Adrenal gland (tissue), 12 donors: Measurements from ENCODE around the gene LARP4B. TPM values are rescaled to one million over a fixed set of nuclear protein-coding genes. Genes with fewer than 3 reads are reported as not detected.
A peak's percentile ranks its signal among the peaks of the same experiment; 100 is the strongest.

Experiments used
- DNase-seq, 7 donors: peaks; one replicate each; pipeline ENCODE4 v3.0.0-alpha.2; 2019 to 2020
- H3K27ac ChIP-seq, 5 donors: fragments of 200-600 bp; sonication (generic) in 4 of 5; 1 replicate in 3 of 5; 2 replicates in 2 of 5; pipeline versions ENCODE4 v1.5.1 to v1.8.0; 2016 to 2020; ENCODE audit warnings: mild to moderate bottlenecking in 1 of 5
- H3K27me3 ChIP-seq: fragments of 200-600 bp; 2 replicates; pipeline ENCODE4 v1.8.0; 2021
- H3K36me3 ChIP-seq, 2 donors: fragments of 200-600 bp; replicated peaks in 1 of 2; 1 replicate in 1 of 2; 2 replicates in 1 of 2; pipeline versions ENCODE4 v1.5.1 to v1.8.0; 2018 to 2022
- H3K4me1 ChIP-seq, 2 donors: fragments of 200-600 bp; replicated peaks in 1 of 2; 1 replicate in 1 of 2; 2 replicates in 1 of 2; pipeline versions ENCODE4 v1.5.1 to v1.8.0; 2018 to 2021
- H3K4me3 ChIP-seq, 4 donors: fragments of 200-600 bp; sonication (generic) in 3 of 4; one replicate each; pipeline ENCODE4 v1.5.1; 2016 to 2018
- H3K9me3 ChIP-seq, 3 donors: fragments of 200-600 bp; sonication (generic) in 1 of 3; replicated peaks in 1 of 3; 1 replicate in 2 of 3; 2 replicates in 1 of 3; pipeline versions ENCODE4 v1.5.1 to v1.8.0; 2016 to 2021
- CTCF ChIP-seq, 6 experiments: fragments of 450-650 bp in 4 of 6; fragments of 200-600 bp in 2 of 6; sonication (generic) in 1 of 6; IDR thresholded peaks; 1 replicate in 5 of 6; 2 replicates in 1 of 6; pipeline versions ENCODE4 v1.5.1 to v1.8.0; 2016 to 2021; ENCODE audit warnings: antibody characterized with exemption in 6 of 6, mild to moderate bottlenecking in 2 of 6, moderate library complexity in 1 of 6
- POLR2A ChIP-seq, 2 donors: fragments of 450-650 bp; IDR thresholded peaks; one replicate each; pipeline ENCODE4 v1.6.1; 2017; ENCODE audit warnings: antibody characterized with exemption in 2 of 2, mild to moderate bottlenecking in 2 of 2, moderate library complexity in 1 of 2
- WGBS, 4 donors: extraction: QIAGEN DNeasy Blood & Tissue Kit in 2 of 4; methylation state at CpG; one replicate each; pipeline versions ENCODE4 v1.1.5 to v1.1.7; 2013 to 2017; 5-methylcytosine and 5-hydroxymethylcytosine counted together
- intact Hi-C, 2 donors: fragments of 100-400 bp; cut with DNase I; formaldehyde crosslinking; loops; one replicate each; pipeline versions ENCODE4 v1.14.1 to v1.15.0; 2022 to 2023
- polyA plus RNA-seq, 3 donors: library from polyadenylated mRNA; stranded (reverse); fragments of 200-250 nt in 2 of 3; fragments of 350-450 nt in 1 of 3; fragmentation: Illumina TruSeq in 1 of 3; extraction: RNeasy Lipid Tissue Mini Kit (QIAGEN cat#74804) in 1 of 3; gene quantifications; one replicate each; pipeline ENCODE4 v1.2.3, GENCODE V29; 2013 to 2014
- total RNA-seq, 9 donors: library from RNA; depleted of rRNA in 4 of 9; stranded (reverse); fragments of >200 nt in 4 of 9; fragments of 120-200 nt in 1 of 9; fragmentation: NEBNext Ultra II Directional in 1 of 9; extraction: Animal tissue kit (Norgen Biotek cat#: 25700) in 1 of 9; gene quantifications; one replicate each; pipeline versions ENCODE4 v1.1.0 to v1.2.4, GENCODE V29; 2013 to 2023
- donor health status: healthy with polysubstance abuse.
- donor health status: Bipolar disorder and iron deficiency.
- donor health status: DM: yes; HTN: yes; CAD: no.
- donor health status: DM: no; HTN: no; CAD: no.
- donor health status: DM: no; HTN: no; CAD: no.
- donor health status: DM: yes; HTN: yes; CAD: no.

The LARP4B gene
- total and polyA plus RNA-seq, 12 donors, result 17.2 to 145 (median 66.8) TPM

GRCh38 chr10:850093-850492 is 81.4 kb downstream of the LARP4B start:
- WGBS, 4 donors, result 70 to 82% (median 79%) methylated on average over 2 of the region's 2 CpGs
- H3K4me3 ChIP-seq, result no peak overlapping the region
- no peak for DNase-seq
- TF ChIP-seq CTCF (IDR thresholded peaks at IDR 0.05), result no peak
- TF ChIP-seq POLR2A (IDR thresholded peaks at IDR 0.05), result no peak
- intact Hi-C loops, result no loop called here
- H3K27ac ChIP-seq, result no peak overlapping the region
- no peaks in the 10 kb centered on the region for H3K36me3 ChIP-seq
- no peaks in the 10 kb centered on the region for H3K9me3 ChIP-seq
- peaks cover 0 to 3% of the 10 kb centered on the region in 2 donors for H3K4me1 ChIP-seq
- H3K27me3 ChIP-seq, result no peaks in the 10 kb centered on the region

- intact Hi-C loops, result no loop called here
- 74 to 83% (median 78%) methylated on average over 7 of the region's 7 CpGs for WGBS, 4 donors
- Histone ChIP-seq H3K9me3 (no peaks in the 10 kb centered on the region), H3K4me1 (no peaks in the 10 kb centered on the region), H3K27ac (no peak overlapping the region), H3K27me3 (no peaks in the 10 kb centered on the region), H3K36me3 (peaks cover 0 to 8% of the 10 kb centered on the region in 2 donors), H3K4me3 (no peak overlapping the region)
- TF ChIP-seq POLR2A (IDR thresholded peaks at IDR 0.05), result no peak
- TF ChIP-seq CTCF (IDR thresholded peaks at IDR 0.05), result no peak
- no peak for DNase-seq
Measured at GRCh38 chr10:847868-848267, 83.6 kb downstream of the LARP4B start.

GRCh38 chr10:846126-846685 is 85.3 kb downstream of the LARP4B start:
- Histone ChIP-seq H3K9me3 (no peaks in the 10 kb centered on the region), H3K4me3 (no peak overlapping the region), H3K36me3 (peaks cover 0 to 23% of the 10 kb centered on the region in 2 donors), H3K27ac (peak overlapping the region in 1 of 5 donors; percentile 10), H3K4me1 (no peaks in the 10 kb centered on the region), H3K27me3 (no peaks in the 10 kb centered on the region)
- intact Hi-C loops, result no loop called here
- DNase-seq, result no peak
- no peak for TF ChIP-seq CTCF (IDR thresholded peaks at IDR 0.05)
- 80 to 84% (median 81%) methylated on average over 7 of the region's 7 CpGs for WGBS, 4 donors

GRCh38 chr10:845526-845925 is 86.0 kb downstream of the LARP4B start:
- TF ChIP-seq CTCF (IDR thresholded peaks at IDR 0.05) (no peak), POLR2A (IDR thresholded peaks at IDR 0.05) (no peak)
- intact Hi-C loops, result no loop called here
- no peak for DNase-seq
- Histone ChIP-seq H3K9me3 (no peaks in the 10 kb centered on the region), H3K27ac (no peak overlapping the region), H3K4me1 (no peaks in the 10 kb centered on the region), H3K27me3 (no peaks in the 10 kb centered on the region), H3K4me3 (no peak overlapping the region), H3K36me3 (peaks cover 0 to 23% of the 10 kb centered on the region in 2 donors)
- WGBS, 4 donors, result 76 to 85% (median 79%) methylated on average over 3 of the region's 3 CpGs
